ENCODE data around the gene BMX. TPM values are rescaled to one million over a fixed set of nuclear protein-coding genes. Genes with fewer than 3 reads are reported as not detected.

The BMX gene
- total RNA-seq, 1 experiment from 2014 or later, result not detected

DNA sequence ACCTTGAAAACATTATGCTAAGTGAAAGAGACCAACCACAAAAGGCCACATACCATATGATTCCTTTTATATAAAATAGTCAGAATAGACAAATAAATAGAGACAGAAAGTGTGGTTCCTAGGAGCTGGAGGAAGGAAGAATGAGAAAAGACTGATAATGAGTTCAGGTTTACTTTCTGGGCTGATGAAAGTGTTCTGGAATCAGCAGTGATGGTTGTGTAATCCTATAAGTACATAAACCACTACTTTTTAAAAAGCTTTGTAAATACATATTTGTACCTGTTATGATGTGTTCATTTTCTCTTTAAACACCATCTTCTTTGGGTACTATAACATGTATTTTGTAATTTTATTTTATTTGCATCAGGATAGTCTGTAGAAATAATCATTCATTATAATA, 28.1 kb upstream of the BMX start:
- peaks cover 27% of the 10 kb centered on the region for H3K4me1 Mint-ChIP-seq (ENCODE audit: low read depth, unreplicated experiment)
- H3K9me3 Mint-ChIP-seq (ENCODE audit: low read depth, unreplicated experiment), result no peaks in the 10 kb centered on the region
- intact Hi-C loops (cut with micrococcal nuclease; ENCODE audit: unreplicated experiment), result loop anchor here (2.0 kb wide), 1 partner anchor 20 kb away; the partner anchor contains the start of gene PIR
- peaks cover 3% of the 10 kb centered on the region for H3K36me3 Mint-ChIP-seq (ENCODE audit: insufficient read depth, unreplicated experiment)
- no peaks in the 10 kb centered on the region for H3K27me3 Mint-ChIP-seq (ENCODE audit: unreplicated experiment)
- BruUV-seq (replicated peaks), result no TSS peak
- H3K4me3 Mint-ChIP-seq (ENCODE audit: low read depth, unreplicated experiment), result no peak overlapping the region
- H3K27ac Mint-ChIP-seq (ENCODE audit: unreplicated experiment), result no peak overlapping the region
- TF ChIP-seq, protein P1, sequence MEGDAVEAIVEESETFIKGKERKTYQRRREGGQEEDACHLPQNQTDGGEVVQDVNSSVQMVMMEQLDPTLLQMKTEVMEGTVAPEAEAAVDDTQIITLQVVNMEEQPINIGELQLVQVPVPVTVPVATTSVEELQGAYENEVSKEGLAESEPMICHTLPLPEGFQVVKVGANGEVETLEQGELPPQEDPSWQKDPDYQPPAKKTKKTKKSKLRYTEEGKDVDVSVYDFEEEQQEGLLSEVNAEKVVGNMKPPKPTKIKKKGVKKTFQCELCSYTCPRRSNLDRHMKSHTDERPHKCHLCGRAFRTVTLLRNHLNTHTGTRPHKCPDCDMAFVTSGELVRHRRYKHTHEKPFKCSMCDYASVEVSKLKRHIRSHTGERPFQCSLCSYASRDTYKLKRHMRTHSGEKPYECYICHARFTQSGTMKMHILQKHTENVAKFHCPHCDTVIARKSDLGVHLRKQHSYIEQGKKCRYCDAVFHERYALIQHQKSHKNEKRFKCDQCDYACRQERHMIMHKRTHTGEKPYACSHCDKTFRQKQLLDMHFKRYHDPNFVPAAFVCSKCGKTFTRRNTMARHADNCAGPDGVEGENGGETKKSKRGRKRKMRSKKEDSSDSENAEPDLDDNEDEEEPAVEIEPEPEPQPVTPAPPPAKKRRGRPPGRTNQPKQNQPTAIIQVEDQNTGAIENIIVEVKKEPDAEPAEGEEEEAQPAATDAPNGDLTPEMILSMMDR (IDR thresholded peaks at IDR 0.05; ENCODE audit: unreplicated experiment), result no peak
- DNase-seq, result no peak
- CTCF ChIA-PET, result interaction anchor here (1.5 kb wide), 1 partner anchor 93 kb away, joined by 8 read pairs; no protein-coding TSS in a partner anchor

DNA sequence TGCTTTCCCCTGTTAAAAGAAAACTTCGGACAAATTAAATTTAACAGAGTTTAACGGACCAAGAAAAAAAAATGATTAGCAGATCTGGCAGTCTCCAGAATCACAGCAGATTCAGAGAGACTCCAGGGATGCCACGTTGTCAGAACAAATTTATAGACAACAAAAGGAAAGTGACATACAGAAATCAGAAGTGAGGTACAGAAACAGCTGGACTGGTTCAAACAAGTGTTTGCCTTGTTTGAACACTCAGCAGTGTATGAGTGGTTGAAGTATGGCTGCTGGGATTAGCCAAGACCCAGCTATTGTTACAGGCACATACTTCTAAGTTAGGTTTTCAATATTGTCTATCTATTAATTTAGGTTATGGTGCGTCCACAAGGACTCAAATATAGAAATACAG, 26.6 kb upstream of the BMX start:
- no peak for DNase-seq
- peaks cover 3% of the 10 kb centered on the region for H3K36me3 Mint-ChIP-seq (ENCODE audit: insufficient read depth, unreplicated experiment)
- H3K27me3 Mint-ChIP-seq (ENCODE audit: unreplicated experiment), result no peaks in the 10 kb centered on the region
- TF ChIP-seq, protein P1 (IDR thresholded peaks at IDR 0.05; ENCODE audit: unreplicated experiment), result no peak
- H3K4me3 Mint-ChIP-seq (ENCODE audit: low read depth, unreplicated experiment), result no peak overlapping the region
- CTCF ChIA-PET, result interaction anchor here (1.3 to 1.4 kb wide), 2 partner anchors 18 to 91 kb away, joined by 3 to 4 read pairs; no protein-coding TSS in a partner anchor
- intact Hi-C loops (cut with micrococcal nuclease; ENCODE audit: unreplicated experiment), result no loop called here
- peak overlapping the region; percentile 85 for H3K27ac Mint-ChIP-seq (ENCODE audit: unreplicated experiment)
- no TSS peak for BruUV-seq (replicated peaks)
- H3K9me3 Mint-ChIP-seq (ENCODE audit: low read depth, unreplicated experiment), result no peaks in the 10 kb centered on the region
- peaks cover 27% of the 10 kb centered on the region for H3K4me1 Mint-ChIP-seq (ENCODE audit: low read depth, unreplicated experiment)

DNA sequence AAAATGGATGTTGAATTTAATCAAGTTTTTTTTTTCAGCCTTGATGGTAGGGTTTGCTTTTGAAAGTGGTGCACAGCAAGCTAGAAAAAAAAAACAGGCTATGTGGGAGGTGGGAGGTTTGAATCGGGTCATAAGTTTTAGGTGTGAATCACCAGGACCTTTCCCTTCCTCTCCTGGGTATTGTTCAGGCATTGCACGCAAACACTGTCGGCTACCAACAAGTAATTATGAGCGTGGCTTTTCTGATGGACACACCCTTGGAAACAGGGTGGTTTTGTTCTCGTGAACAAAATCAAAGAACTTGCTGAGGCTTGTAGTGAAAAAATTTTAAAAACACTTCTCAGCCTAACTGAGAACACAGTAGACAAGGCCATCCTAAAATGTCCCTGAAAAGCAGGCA, 25.6 kb upstream of the BMX start:
- peak overlapping the region; percentile 32 for H3K4me3 Mint-ChIP-seq (ENCODE audit: low read depth, unreplicated experiment)
- CTCF ChIA-PET, result interaction anchor here (1.0 to 1.4 kb wide), 4 partner anchors 9 to 90 kb away, joined by 3 to 7 read pairs (median 4); partner anchors contain the start of gene PIR
- DNase-seq, result peak; percentile 54

DNA sequence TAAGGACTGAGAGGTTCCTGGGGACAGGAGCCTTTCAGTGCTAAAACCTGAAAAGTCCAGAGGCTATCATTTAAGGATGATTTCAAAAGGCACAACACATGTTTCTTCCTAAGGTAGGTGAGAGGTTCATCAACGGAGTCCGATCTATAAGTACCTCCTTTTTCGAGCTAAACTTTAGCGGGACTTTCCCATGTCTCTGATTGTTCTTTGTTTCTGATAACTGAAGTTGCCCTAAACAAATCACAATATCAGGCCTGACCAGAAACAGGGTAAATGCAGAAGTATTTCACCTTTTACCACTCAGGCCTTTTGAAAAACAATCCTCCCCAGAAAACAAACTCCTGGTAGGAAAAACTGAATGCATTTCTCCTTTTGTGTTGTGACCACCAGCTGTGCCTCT, 25.1 kb upstream of the BMX start:
- Mint-ChIP-seq H3K27me3 (ENCODE audit: unreplicated experiment) (no peaks in the 10 kb centered on the region), H3K36me3 (ENCODE audit: insufficient read depth, unreplicated experiment) (peaks cover 3% of the 10 kb centered on the region), H3K27ac (ENCODE audit: unreplicated experiment) (peak overlapping the region; percentile 85), H3K4me1 (ENCODE audit: low read depth, unreplicated experiment) (peaks cover 27% of the 10 kb centered on the region), H3K9me3 (ENCODE audit: low read depth, unreplicated experiment) (no peaks in the 10 kb centered on the region), H3K4me3 (ENCODE audit: low read depth, unreplicated experiment) (peak overlapping the region; percentile 32)
- TF ChIP-seq, protein P1 (IDR thresholded peaks at IDR 0.05; ENCODE audit: unreplicated experiment), result no peak
- no peak for DNase-seq
- BruUV-seq (replicated peaks), result TSS peak; percentile 94
- intact Hi-C loops (cut with micrococcal nuclease; ENCODE audit: unreplicated experiment), result no loop called here
- CTCF ChIA-PET, result interaction anchor here (1.0 to 1.3 kb wide), 3 partner anchors 9 to 18 kb away, joined by 3 to 7 read pairs (median 3); partner anchors contain the start of gene PIR

More for the DNA sequence above, 25.6 kb upstream of the BMX start:
- H3K4me1 Mint-ChIP-seq (ENCODE audit: low read depth, unreplicated experiment), result peaks cover 27% of the 10 kb centered on the region
- H3K27ac Mint-ChIP-seq (ENCODE audit: unreplicated experiment), result peak overlapping the region; percentile 85
- no peaks in the 10 kb centered on the region for H3K9me3 Mint-ChIP-seq (ENCODE audit: low read depth, unreplicated experiment)
- H3K27me3 Mint-ChIP-seq (ENCODE audit: unreplicated experiment), result no peaks in the 10 kb centered on the region
- BruUV-seq (replicated peaks), result no TSS peak
- peaks cover 3% of the 10 kb centered on the region for H3K36me3 Mint-ChIP-seq (ENCODE audit: insufficient read depth, unreplicated experiment)
- intact Hi-C loops (cut with micrococcal nuclease; ENCODE audit: unreplicated experiment), result no loop called here
- TF ChIP-seq, protein P1 (IDR thresholded peaks at IDR 0.05; ENCODE audit: unreplicated experiment), result no peak

Data from Calu3 (cell line).